Astrocyte of the cerebellum (primary cell): ENCODE measurements around the gene PRKAA1.

Experiments used
- DNase-seq: peaks from one replicate; pipeline ENCODE4 v3.0.0-alpha.2; 2011; ENCODE audit warnings: low read depth
- H3K4me3 ChIP-seq: 2 replicates; pipeline ENCODE4 v1.5.1; 2011; ENCODE audit warnings: mild to moderate bottlenecking, low read depth, low read length, moderate library complexity
- in situ Hi-C: cut with HindIII; loops from 2 replicates; pipeline ENCODE4 v1.10.0; 2017; ENCODE audit warnings: low sequenced_read_pairs
- TF ChIP-seq, protein P1 (sequence below): IDR thresholded peaks from 2 replicates; pipeline ENCODE4 v1.5.1; 2012; ENCODE audit warnings: low read length, low read depth, moderate library complexity, mild to moderate bottlenecking; ENCODE audit errors: missing control alignments

The PRKAA1 gene

GRCh38 chr5:40798012-40798800 lies at the start of gene PRKAA1:
TSS of gene PRKAA1 (minus strand) at chr5:40798374. CDS start at chr5:40798189, 185 bp downstream.
- in situ Hi-C loops, result no loop called here
- TF ChIP-seq, protein P1, sequence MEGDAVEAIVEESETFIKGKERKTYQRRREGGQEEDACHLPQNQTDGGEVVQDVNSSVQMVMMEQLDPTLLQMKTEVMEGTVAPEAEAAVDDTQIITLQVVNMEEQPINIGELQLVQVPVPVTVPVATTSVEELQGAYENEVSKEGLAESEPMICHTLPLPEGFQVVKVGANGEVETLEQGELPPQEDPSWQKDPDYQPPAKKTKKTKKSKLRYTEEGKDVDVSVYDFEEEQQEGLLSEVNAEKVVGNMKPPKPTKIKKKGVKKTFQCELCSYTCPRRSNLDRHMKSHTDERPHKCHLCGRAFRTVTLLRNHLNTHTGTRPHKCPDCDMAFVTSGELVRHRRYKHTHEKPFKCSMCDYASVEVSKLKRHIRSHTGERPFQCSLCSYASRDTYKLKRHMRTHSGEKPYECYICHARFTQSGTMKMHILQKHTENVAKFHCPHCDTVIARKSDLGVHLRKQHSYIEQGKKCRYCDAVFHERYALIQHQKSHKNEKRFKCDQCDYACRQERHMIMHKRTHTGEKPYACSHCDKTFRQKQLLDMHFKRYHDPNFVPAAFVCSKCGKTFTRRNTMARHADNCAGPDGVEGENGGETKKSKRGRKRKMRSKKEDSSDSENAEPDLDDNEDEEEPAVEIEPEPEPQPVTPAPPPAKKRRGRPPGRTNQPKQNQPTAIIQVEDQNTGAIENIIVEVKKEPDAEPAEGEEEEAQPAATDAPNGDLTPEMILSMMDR, result peak; percentile 50
- peak; percentile 57 for DNase-seq
- H3K4me3 ChIP-seq, result peak within 1 kb of the TSS; percentile 92

GRCh38 chr5:40847525-40847924 lies 49.4 kb upstream of the PRKAA1 start:
- no peak overlapping the region for H3K4me3 ChIP-seq
- TF ChIP-seq, protein P1, result no peak
- no peak for DNase-seq
- in situ Hi-C loops, result no loop called here

- in situ Hi-C loops, result no loop called here
- TF ChIP-seq, protein P1, result no peak
- no peak overlapping the region for H3K4me3 ChIP-seq
- DNase-seq, result no peak
These were observed 48.2 kb upstream of the PRKAA1 start for GRCh38 chr5:40846371-40846770.

- in situ Hi-C loops, result no loop called here
- TF ChIP-seq, protein P1, result no peak
- no peak overlapping the region for H3K4me3 ChIP-seq
- DNase-seq, result no peak
These were observed 46.4 kb upstream of the PRKAA1 start for GRCh38 chr5:40844565-40844964.

DNA sequence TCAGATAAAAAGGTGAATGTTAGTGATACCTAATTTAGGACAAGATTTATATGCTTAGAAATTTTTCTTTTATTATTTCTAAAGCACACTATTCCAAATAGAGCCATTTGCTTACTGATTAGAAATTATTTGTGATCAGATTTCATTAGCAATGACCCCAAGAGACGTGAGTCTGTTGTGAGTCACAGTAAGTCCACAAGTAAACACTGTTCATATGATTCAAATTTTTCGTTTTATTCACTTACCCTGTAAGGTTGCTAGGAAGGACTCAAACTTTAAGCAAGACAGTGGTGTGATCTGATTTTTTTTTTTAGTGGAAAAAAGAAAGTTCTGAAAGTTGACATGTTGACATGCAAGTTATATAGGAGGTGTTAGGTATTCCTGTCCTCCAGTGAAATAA lies 44.2 kb upstream of the PRKAA1 start:
- no peak overlapping the region for H3K4me3 ChIP-seq
- DNase-seq, result no peak

DNA sequence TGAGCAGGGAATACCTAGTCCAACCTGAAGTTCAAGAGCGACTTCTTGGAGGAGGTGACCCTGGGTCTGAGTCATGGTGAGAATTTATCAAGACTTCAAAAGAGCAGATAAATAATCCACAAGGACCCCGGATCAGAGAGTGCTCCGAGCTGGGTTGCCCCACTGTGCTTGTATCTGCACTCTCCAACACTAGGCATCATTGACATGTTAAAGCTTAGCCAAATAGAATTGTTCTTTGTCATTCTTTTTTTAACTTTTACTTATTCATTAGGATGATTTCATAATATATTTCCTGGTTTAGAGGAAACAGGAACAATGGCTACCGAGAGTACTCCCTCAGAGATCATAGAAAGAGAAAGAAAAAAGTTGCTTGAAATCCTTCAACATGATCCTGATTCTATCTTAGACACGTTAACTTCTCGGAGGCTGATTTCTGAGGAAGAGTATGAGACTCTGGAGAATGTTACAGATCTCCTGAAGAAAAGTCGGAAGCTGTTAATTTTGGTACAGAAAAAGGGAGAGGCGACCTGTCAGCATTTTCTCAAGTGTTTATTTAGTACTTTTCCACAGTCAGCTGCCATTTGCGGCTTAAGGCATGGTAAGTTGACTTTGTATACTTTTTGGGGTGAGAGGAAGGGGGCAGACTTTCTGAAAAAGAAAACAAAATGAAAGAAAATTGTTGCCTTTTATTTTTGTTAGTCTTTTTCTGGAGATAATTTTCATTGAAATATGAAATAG lies 43.1 kb upstream of the PRKAA1 start, which contains the start of gene CARD6:
Gene CARD6 (plus strand): TSS at position 300 of the 738 bp plus-strand sequence. CDS start 16 bp downstream, at position 316.
- H3K4me3 ChIP-seq, result no peak within 1 kb of the TSS
- no peak for DNase-seq
- TF ChIP-seq, protein P1, result no peak
- in situ Hi-C loops, result no loop called here

More for the DNA sequence above, 44.2 kb upstream of the PRKAA1 start:
- in situ Hi-C loops, result no loop called here
- TF ChIP-seq, protein P1, result no peak
